Endothelial cell of umbilical vein (primary cell): ENCODE measurements around the gene SLCO2B1. TPM values are rescaled to one million over a fixed set of nuclear protein-coding genes. Genes with fewer than 3 reads are reported as not detected.

Experiments
- BruUV-seq: library from RNA; stranded (reverse); fragments of 400-500 nt; replicated peaks from 2 replicates; lab custom pipeline; 2021; lab: Mats Ljungman, UMichigan
- CTCF ChIA-PET: fragments of 300-600, 350-600 bp; sonication (Branson Sonifier 250); formaldehyde crosslinking; loops from one replicate; lab custom pipeline; 2021; ENCODE audit warnings: antibody characterized with exemption, inconsistent platforms; lab: Charles Lee
- POLR2A ChIA-PET: fragments of 300-600, 350-600 bp; sonication (Branson Sonifier 250); formaldehyde crosslinking; loops from one replicate; lab custom pipeline; 2021; ENCODE audit warnings: antibody characterized with exemption, inconsistent platforms; lab: Charles Lee
- DNase-seq: peaks from one replicate; pipeline ENCODE4 v3.0.0-alpha.2; 2011; ENCODE audit warnings: low read depth, low spot score
- FAIRE-seq: peaks from 2 replicates; lab custom pipeline; 2011; peaks lifted over from hg19 to GRCh38; lab: Jason Lieb, UNC
- H2AFZ ChIP-seq: 2 replicates; pipeline ENCODE4 v1.6.0; 2012; ENCODE audit warnings: low read depth, low read length, control low read depth, inconsistent platforms
- H3K27ac ChIP-seq: 2 replicates; pipeline ENCODE4 v1.5.1; 2011; ENCODE audit warnings: low read depth, mild to moderate bottlenecking, control low read depth, low read length, moderate library complexity; ENCODE audit not compliant: insufficient read depth
- H3K27me3 ChIP-seq, 2 experiments: 2 replicates each; pipeline versions ENCODE4 v1.6.0 to v1.6.1; 2011; ENCODE audit warnings: low read length in 2 of 2, mixed read lengths in 1 of 2; ENCODE audit not compliant: control insufficient read depth in 2 of 2, insufficient read depth in 2 of 2
- H3K36me3 ChIP-seq, 2 experiments: 2 replicates in 1 of 2; 3 replicates in 1 of 2; pipeline ENCODE4 v1.5.1; 2011; ENCODE audit warnings: low read length in 2 of 2, mild to moderate bottlenecking in 1 of 2, moderate library complexity in 1 of 2; ENCODE audit not compliant: control insufficient read depth in 2 of 2, insufficient read depth in 2 of 2; ENCODE audit errors: extremely low read depth in 1 of 2
- H3K4me1 ChIP-seq: 3 replicates; pipeline ENCODE4 v1.5.1; 2011; ENCODE audit warnings: mild to moderate bottlenecking, low read length; ENCODE audit not compliant: control insufficient read depth, insufficient read depth; ENCODE audit errors: extremely low read depth
- H3K4me2 ChIP-seq: 2 replicates; pipeline ENCODE4 v1.6.1; 2011; ENCODE audit warnings: low read length, control low read depth, mixed read lengths; ENCODE audit not compliant: insufficient read depth
- H3K4me3 ChIP-seq, 3 experiments: fragments of 200-600 bp in 1 of 3; sonication (generic), shearing (Covaris generic) in 1 of 3; replicated peaks in 1 of 3; 2 replicates each; pipeline ENCODE4 v1.5.1; 2011 to 2016; ENCODE audit warnings: control low read depth in 3 of 3, low read length in 3 of 3, mild to moderate bottlenecking in 2 of 3, inconsistent platforms in 1 of 3, low read depth in 1 of 3, moderate library complexity in 1 of 3; ENCODE audit not compliant: insufficient read depth in 1 of 3
- H3K79me2 ChIP-seq: 2 replicates; pipeline ENCODE4 v1.6.0; 2012; ENCODE audit warnings: low read length, inconsistent platforms; ENCODE audit not compliant: control insufficient read depth, insufficient read depth
- H3K9ac ChIP-seq: replicated peaks from 2 replicates; pipeline ENCODE3; 2011; ENCODE audit warnings: low read length, control low read depth; ENCODE audit not compliant: insufficient read depth; ENCODE audit errors: extremely low read depth
- H3K9me1 ChIP-seq: replicated peaks from 3 replicates; pipeline ENCODE4 v1.6.0; 2011; ENCODE audit warnings: mild to moderate bottlenecking, low read length; ENCODE audit not compliant: control insufficient read depth, insufficient read depth; ENCODE audit errors: extremely low read depth
- H3K9me3 ChIP-seq: replicated peaks from 2 replicates; pipeline ENCODE4 v1.5.1; 2012; ENCODE audit warnings: low read length, inconsistent platforms; ENCODE audit not compliant: control insufficient read depth, insufficient read depth
- H4K20me1 ChIP-seq: replicated peaks from 2 replicates; pipeline ENCODE3; 2011; ENCODE audit warnings: mild to moderate bottlenecking, low read length; ENCODE audit not compliant: control insufficient read depth, insufficient read depth; ENCODE audit errors: extremely low read depth
- EZH2 ChIP-seq: IDR thresholded peaks from 2 replicates; pipeline ENCODE4 v1.6.1; 2012; ENCODE audit warnings: borderline replicate concordance, low read depth, mild to moderate bottlenecking, moderate library complexity, low read length, inconsistent platforms; ENCODE audit not compliant: severe bottlenecking
- GATA2 ChIP-seq: IDR thresholded peaks from 2 replicates; pipeline ENCODE4 v1.7.0; 2011; ENCODE audit warnings: low read depth, mild to moderate bottlenecking, moderate library complexity, mixed read lengths, low read length; ENCODE audit not compliant: insufficient read length, insufficient read depth
- JUN ChIP-seq: IDR thresholded peaks from 2 replicates; pipeline ENCODE4 v1.6.1; 2011; ENCODE audit warnings: borderline replicate concordance, low read depth; ENCODE audit not compliant: insufficient read length, insufficient read depth
- MAX ChIP-seq: IDR thresholded peaks from 2 replicates; pipeline ENCODE4 v1.6.1; 2011; ENCODE audit not compliant: insufficient read depth, insufficient read length
- MYC ChIP-seq: IDR thresholded peaks from one replicate; pipeline ENCODE4 v1.6.1; 2011; ENCODE audit warnings: mild to moderate bottlenecking, low read depth, low read length
- POLR2A ChIP-seq: IDR thresholded peaks from 2 replicates; pipeline ENCODE4 v1.6.1; 2012; ENCODE audit warnings: low read depth, mild to moderate bottlenecking, control low read depth, low read length
- POLR2AphosphoS5 ChIP-seq: IDR thresholded peaks from 2 replicates; pipeline ENCODE4 v1.6.1; 2012; ENCODE audit warnings: low read depth, mild to moderate bottlenecking, control low read depth, low read length, moderate library complexity; ENCODE audit not compliant: insufficient read depth
- dilution Hi-C: fragments of 300-500 bp; cut with MboI; formaldehyde crosslinking; loops from one replicate; pipeline ENCODE4 v1.15.0; 2019; ENCODE audit warnings: low sequenced_read_pairs; ENCODE audit not compliant: extremely low pct_ligation_motif_present
- intact Hi-C: fragments of 100-400 bp; cut with micrococcal nuclease; formaldehyde crosslinking; loops from one replicate; pipeline ENCODE4 v1.10.0; 2022
- polyA plus RNA-seq, 4 experiments: library from polyadenylated mRNA; depleted of rRNA in 3 of 4; stranded (reverse) in 3 of 4; unstranded in 1 of 4; fragments of >200 nt; gene quantifications; 2 replicates each; pipeline versions ENCODE4 v1.2.1 to v1.2.3, GENCODE V29; 2011 to 2012; ENCODE audit warnings: missing spikeins in 1 of 4
- total RNA-seq: library from RNA; stranded (reverse); gene quantifications from 2 replicates; pipeline ENCODE4 v1.2.3, GENCODE V29; 2021

SLCO2B1 gene
- total and polyA plus RNA-seq, 2 donors (not counting 3 experiments of a cell fraction or from before 2014, with no cell fraction given): 0.04 TPM; not detected in 1

- no peaks in the 10 kb centered on the region for H3K9me1 ChIP-seq
- CTCF ChIA-PET: interaction anchor here (1.2 to 3.3 kb wide), 3 partner anchors 13 to 47 kb away, joined by 3 to 19 read pairs (median 5); no protein-coding TSS in a partner anchor
- dilution Hi-C loops: no loop called here
- no TSS peak for BruUV-seq
- DNase-seq: no peak
- H3K27me3 ChIP-seq: peaks cover 0 to 2% of the 10 kb centered on the region in 2 experiments
- H4K20me1 ChIP-seq: no peaks in the 10 kb centered on the region
- FAIRE-seq: no peak
- no peak overlapping the region for H3K4me2 ChIP-seq
- no peak overlapping the region for H3K9ac ChIP-seq
- H3K9me3 ChIP-seq: no peaks in the 10 kb centered on the region
- no peaks in the 10 kb centered on the region for H3K79me2 ChIP-seq
- no peak overlapping the region for H2AFZ ChIP-seq
- H3K27ac ChIP-seq: no peak overlapping the region
- H3K4me1 ChIP-seq: peaks cover 11% of the 10 kb centered on the region
- no peak overlapping the region for H3K4me3 ChIP-seq
- H3K36me3 ChIP-seq: no peaks in the 10 kb centered on the region
- intact Hi-C loops: no loop called here
- POLR2A ChIA-PET: no interaction called here
- no peak for TF ChIP-seq MYC
- no peak for TF ChIP-seq POLR2AphosphoS5
- TF ChIP-seq MAX: no peak
- no peak for TF ChIP-seq EZH2
- no peak for TF ChIP-seq JUN
- no peak for TF ChIP-seq GATA2
These were observed 7.3 kb downstream of the SLCO2B1 start for GRCh38 chr11:75158241-75158640.

GRCh38 chr11:75158696-75159150, 7.8 kb downstream of the SLCO2B1 start:
- POLR2A ChIA-PET: no interaction called here
- Histone ChIP-seq H3K27ac (no peak overlapping the region), H3K36me3 (no peaks in the 10 kb centered on the region), H3K4me2 (no peak overlapping the region), H3K9ac (no peak overlapping the region), H3K4me1 (peaks cover 11% of the 10 kb centered on the region), H2AFZ (no peak overlapping the region), H3K4me3 (no peak overlapping the region), H3K79me2 (no peaks in the 10 kb centered on the region), H3K9me3 (no peaks in the 10 kb centered on the region), H3K27me3 (peaks cover 0 to 2% of the 10 kb centered on the region in 2 experiments), H4K20me1 (no peaks in the 10 kb centered on the region), H3K9me1 (no peaks in the 10 kb centered on the region)
- TF ChIP-seq GATA2 (no peak), POLR2A (no peak), EZH2 (no peak), MAX (no peak)
- DNase-seq (no peak), FAIRE-seq (no peak)
- CTCF ChIA-PET: interaction anchor here (1.6 to 3.3 kb wide), 4 partner anchors 14 to 90 kb away, joined by 5 to 19 read pairs (median 10); no protein-coding TSS in a partner anchor
- dilution Hi-C loops: no loop called here
- intact Hi-C loops: no loop called here
- BruUV-seq: no TSS peak
